BE2C (cell line): ENCODE data around the gene RGS21.

Source experiments
- DNase-seq: peaks from one replicate; pipeline ENCODE4 v3.0.0-alpha.2; 2020
- H3K27me3 ChIP-seq: fragments of 250-450 bp; sonication (Bioruptor Pico); 2 replicates; pipeline ENCODE4 v1.5.1; 2020; ENCODE audit warnings: mild to moderate bottlenecking
- H3K36me3 ChIP-seq: fragments of 250-450 bp; sonication (Bioruptor Pico); 2 replicates; pipeline ENCODE4 v1.5.1; 2020; ENCODE audit warnings: mild to moderate bottlenecking
- H3K4me1 ChIP-seq: fragments of 250-450 bp; sonication (Bioruptor Pico); 2 replicates; pipeline ENCODE4 v1.5.1; 2020
- H3K4me3 ChIP-seq: 2 replicates; pipeline ENCODE4 v1.5.1; 2011; ENCODE audit warnings: low read depth, low read length
- H3K9me3 ChIP-seq: fragments of 250-450 bp; sonication (Bioruptor Pico); 2 replicates; pipeline ENCODE4 v1.5.1; 2020
- CTCF ChIP-seq: IDR thresholded peaks from 2 replicates; pipeline ENCODE4 v1.5.1; 2012; ENCODE audit warnings: mild to moderate bottlenecking, low read depth, low read length

RGS21 gene

GRCh38 chr1:192379554-192379953 is 62.8 kb downstream of the RGS21 start:
- TF ChIP-seq CTCF: no peak
- Histone ChIP-seq H3K4me1 (no peaks in the 10 kb centered on the region), H3K4me3 (no peak overlapping the region), H3K27me3 (no peaks in the 10 kb centered on the region), H3K9me3 (no peaks in the 10 kb centered on the region), H3K36me3 (no peaks in the 10 kb centered on the region)
- DNase-seq: no peak

GRCh38 chr1:192382758-192383157 is 66.0 kb downstream of the RGS21 start:
- TF ChIP-seq CTCF: peak; percentile 36
- DNase-seq: no peak
- Histone ChIP-seq H3K4me1 (no peaks in the 10 kb centered on the region), H3K36me3 (no peaks in the 10 kb centered on the region), H3K4me3 (no peak overlapping the region), H3K27me3 (no peaks in the 10 kb centered on the region), H3K9me3 (no peaks in the 10 kb centered on the region)

DNA sequence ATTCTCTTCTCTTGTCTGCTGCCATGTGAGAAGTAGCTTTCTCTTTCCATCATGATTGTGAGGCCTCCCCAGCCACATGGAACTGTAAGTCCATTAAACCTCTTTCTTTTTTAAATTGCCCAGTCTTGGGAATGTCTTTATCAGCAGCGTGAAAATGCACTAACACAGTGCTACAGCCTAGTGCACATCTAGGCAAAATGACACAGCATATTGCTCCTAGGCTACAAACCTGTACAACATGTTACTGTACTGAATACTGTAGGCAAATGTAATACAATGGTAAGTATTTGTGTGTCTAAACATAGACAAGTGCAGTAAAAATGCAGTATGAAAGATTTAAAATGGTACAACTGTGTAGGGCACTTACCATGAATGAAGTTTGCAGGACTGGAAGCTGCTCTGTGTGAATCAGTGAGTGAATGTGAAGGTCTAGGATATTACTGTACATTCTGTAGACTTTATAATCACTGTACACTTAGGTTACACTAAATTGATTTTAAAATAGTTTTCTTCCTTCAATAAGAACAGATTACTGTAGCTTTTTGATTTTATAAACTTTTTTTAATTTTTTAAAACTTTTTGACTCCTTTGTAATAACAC is 69.4 kb downstream of the RGS21 start:
- Histone ChIP-seq H3K4me1 (no peaks in the 10 kb centered on the region), H3K4me3 (no peak overlapping the region), H3K36me3 (no peaks in the 10 kb centered on the region), H3K27me3 (no peaks in the 10 kb centered on the region), H3K9me3 (no peaks in the 10 kb centered on the region)
- TF ChIP-seq CTCF: no peak
- no peak for DNase-seq

GRCh38 chr1:192395211-192395610 is 78.4 kb downstream of the RGS21 start:
- H3K27me3 ChIP-seq: no peaks in the 10 kb centered on the region
- no peak for TF ChIP-seq CTCF
- DNase-seq: no peak

GRCh38 chr1:192395895-192396294 is 79.1 kb downstream of the RGS21 start:
- no peak for TF ChIP-seq CTCF
- Histone ChIP-seq H3K27me3 (no peaks in the 10 kb centered on the region), H3K9me3 (no peaks in the 10 kb centered on the region), H3K4me3 (no peak overlapping the region), H3K36me3 (no peaks in the 10 kb centered on the region), H3K4me1 (peaks cover 8% of the 10 kb centered on the region)
- DNase-seq: no peak

More at GRCh38 chr1:192395211-192395610, 78.4 kb downstream of the RGS21 start:
- Histone ChIP-seq H3K9me3 (no peaks in the 10 kb centered on the region), H3K4me3 (no peak overlapping the region), H3K36me3 (no peaks in the 10 kb centered on the region), H3K4me1 (peaks cover 8% of the 10 kb centered on the region)

DNA sequence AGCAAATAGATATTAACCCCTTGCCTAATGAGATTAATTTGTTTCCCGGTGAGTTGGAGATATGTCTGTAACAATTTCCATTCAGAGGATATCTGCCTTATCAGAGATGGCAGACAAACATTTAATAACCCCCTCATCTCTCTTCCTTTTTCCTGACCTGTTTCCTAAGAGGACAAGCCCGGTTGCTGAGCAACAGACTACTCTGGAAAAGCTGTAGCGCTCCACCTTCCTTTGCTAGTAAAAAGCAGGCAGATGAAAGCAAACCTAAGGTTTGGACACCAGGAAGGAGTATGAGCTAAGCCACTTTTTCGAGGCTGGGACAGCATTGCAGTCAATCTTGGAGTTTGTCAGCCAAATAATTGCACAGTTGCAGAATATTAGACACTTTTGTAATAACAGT is 82.4 kb downstream of the RGS21 start:
- TF ChIP-seq CTCF: no peak
- Histone ChIP-seq H3K27me3 (no peaks in the 10 kb centered on the region), H3K4me1 (peaks cover 8% of the 10 kb centered on the region), H3K4me3 (no peak overlapping the region), H3K9me3 (no peaks in the 10 kb centered on the region), H3K36me3 (no peaks in the 10 kb centered on the region)
- peak; percentile 24 for DNase-seq
